Endodermal cell (in vitro differentiated cells): ENCODE data around the gene KCNG1. TPM values are rescaled to one million over a fixed set of nuclear protein-coding genes. Genes with fewer than 3 reads are reported as not detected.

ENCODE experiments used
- DNase-seq: peaks from one replicate; pipeline ENCODE4 v3.0.0-alpha.2; 2017
- H3K27ac ChIP-seq: 2 replicates; pipeline ENCODE4 v1.5.1; 2013; ENCODE audit warnings: mild to moderate bottlenecking, low read depth, low read length, moderate library complexity
- H3K27me3 ChIP-seq: 2 replicates; pipeline ENCODE4 v1.6.1; 2013; ENCODE audit warnings: mild to moderate bottlenecking, low read length, moderate library complexity; ENCODE audit not compliant: insufficient read depth, control insufficient read depth, poor library complexity, severe bottlenecking
- H3K36me3 ChIP-seq: 2 replicates; pipeline ENCODE4 v1.7.0; 2013; ENCODE audit warnings: mild to moderate bottlenecking, low read length, moderate library complexity; ENCODE audit not compliant: control insufficient read depth, insufficient read depth
- H3K4me1 ChIP-seq: one replicate; pipeline ENCODE4 v1.7.0; 2013; ENCODE audit warnings: low read length; ENCODE audit not compliant: control insufficient read depth, insufficient read depth
- H3K4me3 ChIP-seq: 2 replicates; pipeline ENCODE4 v1.5.1; 2013; ENCODE audit warnings: mild to moderate bottlenecking, low read length, moderate library complexity
- H3K9ac ChIP-seq: 2 replicates; pipeline ENCODE4 v1.6.1; 2013; ENCODE audit warnings: mild to moderate bottlenecking, low read length, moderate library complexity; ENCODE audit not compliant: poor library complexity, severe bottlenecking; ENCODE audit errors: extremely low read depth
- H3K9me3 ChIP-seq: 2 replicates; pipeline ENCODE4 v1.6.1; 2013; ENCODE audit warnings: mild to moderate bottlenecking, low read length, moderate library complexity; ENCODE audit not compliant: control insufficient read depth
- H3K27ac Mint-ChIP-seq: 2 replicates; pipeline ENCODE4 v1.8.0; 2020; ENCODE audit warnings: mixed read lengths
- H3K27me3 Mint-ChIP-seq: 2 replicates; pipeline ENCODE4 v1.8.0; 2021; ENCODE audit warnings: mild to moderate bottlenecking, mixed read lengths; ENCODE audit not compliant: insufficient read depth
- H3K36me3 Mint-ChIP-seq: 2 replicates; pipeline ENCODE4 v1.8.0; 2020; ENCODE audit warnings: low read depth, mixed read lengths
- H3K4me1 Mint-ChIP-seq: 2 replicates; pipeline ENCODE4 v1.8.0; 2020; ENCODE audit warnings: mixed read lengths
- H3K4me3 Mint-ChIP-seq: 2 replicates; pipeline ENCODE4 v1.8.0; 2020; ENCODE audit warnings: mild to moderate bottlenecking, moderate library complexity, mixed read lengths
- H3K9me3 Mint-ChIP-seq: 2 replicates; pipeline ENCODE4 v1.8.0; 2020; ENCODE audit warnings: mild to moderate bottlenecking, mixed read lengths
- WGBS, 2 experiments: methylation state at CpG; one replicate each; pipeline versions ENCODE4 v1.1.5 to v1.1.7; 2013; ENCODE audit warnings: missing lambda C conversion rate in 2 of 2, mixed read lengths in 1 of 2; ENCODE audit not compliant: insufficient coverage in 1 of 2, insufficient read length in 1 of 2; 5-methylcytosine and 5-hydroxymethylcytosine counted together
- total RNA-seq, 2 donors: library from RNA; stranded (reverse); fragmentation: NEBNext Ultra II Directional in 1 of 2; extraction: Animal tissue kit (Norgen Biotek cat#: 25700) in 1 of 2; gene quantifications; 2 replicates in 1 of 2; 3 replicates in 1 of 2; pipeline ENCODE4 v1.2.1, GENCODE V29; 2021
- TF ChIP-seq, protein P1 (sequence below): fragments of 200-600 bp; sonication (generic); conservative IDR thresholded peaks from 2 replicates; pipeline ENCODE4 v1.5.0; 2021; ENCODE audit warnings: antibody characterized with exemption, mild to moderate bottlenecking

KCNG1 gene
- total RNA-seq, 2 donors from 2014 or later = 106 to 126 TPM

DNA sequence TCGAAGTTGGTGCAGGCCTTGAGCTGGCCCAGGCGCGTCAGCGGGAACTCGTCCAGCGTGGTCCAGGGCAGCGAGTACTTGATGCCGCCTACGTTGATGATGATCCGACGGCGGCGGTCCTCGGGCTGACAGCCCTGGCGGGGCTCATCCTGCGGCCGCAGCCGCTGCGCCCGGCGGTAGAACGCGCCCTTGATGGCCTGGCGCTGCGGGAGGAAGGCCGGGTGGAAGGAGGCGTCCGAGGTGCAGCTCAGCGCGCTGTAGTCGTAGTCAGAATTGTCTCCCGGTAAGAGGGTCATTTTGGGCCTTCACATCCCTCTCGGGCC, 12.9 kb downstream of the KCNG1 start:
- Mint-ChIP-seq H3K27me3 (no peaks in the 10 kb centered on the region), H3K36me3 (peaks cover 74% of the 10 kb centered on the region)
- peaks cover 88% of the 10 kb centered on the region for H3K36me3 ChIP-seq

DNA sequence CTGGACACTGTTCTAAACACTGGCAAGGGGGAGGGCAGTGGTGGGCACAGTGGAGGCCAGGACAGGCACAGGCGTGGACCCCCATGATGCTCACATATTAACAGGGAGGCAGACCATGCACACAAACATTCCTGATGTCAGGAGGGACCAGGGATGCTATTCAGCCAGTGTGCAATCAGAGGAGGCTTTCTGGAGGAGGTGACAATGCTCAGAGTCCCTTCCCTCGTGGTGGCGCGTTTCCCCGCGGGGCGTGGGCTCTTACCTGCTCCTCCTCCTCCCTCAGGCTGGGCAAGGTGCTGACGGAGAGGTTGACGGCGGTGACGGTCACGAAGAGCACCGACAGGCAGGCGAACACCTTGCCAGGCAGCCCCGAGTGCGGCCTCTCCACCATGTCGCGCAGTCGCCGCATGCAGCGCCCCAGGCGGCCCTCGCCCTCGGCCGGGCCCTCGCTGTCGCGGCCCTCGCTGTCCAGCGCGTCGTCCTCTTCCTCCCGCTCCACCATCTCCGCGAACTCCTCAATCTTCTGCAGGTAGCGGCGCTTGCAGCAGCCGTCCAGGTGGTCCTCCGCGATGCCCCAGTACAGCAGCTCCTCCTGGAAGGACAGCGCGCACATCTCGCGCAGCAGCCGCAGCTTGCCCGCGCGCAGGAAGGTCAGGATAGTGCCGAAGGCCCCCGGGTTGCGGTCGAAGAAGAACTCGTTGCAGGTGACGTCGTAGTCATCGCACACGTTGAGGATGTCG, 13.4 kb downstream of the KCNG1 start:
- Mint-ChIP-seq H3K4me3 (no peak overlapping the region), H3K4me1 (peaks cover 13% of the 10 kb centered on the region), H3K36me3 (peaks cover 79% of the 10 kb centered on the region), H3K27me3 (no peaks in the 10 kb centered on the region), H3K9me3 (no peaks in the 10 kb centered on the region), H3K27ac (no peak overlapping the region)
- Histone ChIP-seq H3K36me3 (peaks cover 89% of the 10 kb centered on the region), H3K4me3 (no peak overlapping the region), H3K27me3 (no peaks in the 10 kb centered on the region), H3K9ac (no peak overlapping the region), H3K9me3 (no peaks in the 10 kb centered on the region), H3K4me1 (peaks cover 2% of the 10 kb centered on the region), H3K27ac (no peak overlapping the region)
- TF ChIP-seq, protein P1, sequence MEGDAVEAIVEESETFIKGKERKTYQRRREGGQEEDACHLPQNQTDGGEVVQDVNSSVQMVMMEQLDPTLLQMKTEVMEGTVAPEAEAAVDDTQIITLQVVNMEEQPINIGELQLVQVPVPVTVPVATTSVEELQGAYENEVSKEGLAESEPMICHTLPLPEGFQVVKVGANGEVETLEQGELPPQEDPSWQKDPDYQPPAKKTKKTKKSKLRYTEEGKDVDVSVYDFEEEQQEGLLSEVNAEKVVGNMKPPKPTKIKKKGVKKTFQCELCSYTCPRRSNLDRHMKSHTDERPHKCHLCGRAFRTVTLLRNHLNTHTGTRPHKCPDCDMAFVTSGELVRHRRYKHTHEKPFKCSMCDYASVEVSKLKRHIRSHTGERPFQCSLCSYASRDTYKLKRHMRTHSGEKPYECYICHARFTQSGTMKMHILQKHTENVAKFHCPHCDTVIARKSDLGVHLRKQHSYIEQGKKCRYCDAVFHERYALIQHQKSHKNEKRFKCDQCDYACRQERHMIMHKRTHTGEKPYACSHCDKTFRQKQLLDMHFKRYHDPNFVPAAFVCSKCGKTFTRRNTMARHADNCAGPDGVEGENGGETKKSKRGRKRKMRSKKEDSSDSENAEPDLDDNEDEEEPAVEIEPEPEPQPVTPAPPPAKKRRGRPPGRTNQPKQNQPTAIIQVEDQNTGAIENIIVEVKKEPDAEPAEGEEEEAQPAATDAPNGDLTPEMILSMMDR = no peak
- 97 to 99% methylated on average over 36 to 58 of the region's 58 CpGs for WGBS, 2 experiments
- DNase-seq = no peak

More for the DNA sequence above, 12.9 kb downstream of the KCNG1 start:
- Histone ChIP-seq H3K4me3 (no peak overlapping the region), H3K27ac (no peak overlapping the region), H3K9ac (no peak overlapping the region), H3K27me3 (no peaks in the 10 kb centered on the region), H3K4me1 (peaks cover 7% of the 10 kb centered on the region), H3K9me3 (no peaks in the 10 kb centered on the region)
- Mint-ChIP-seq H3K4me1 (peaks cover 19% of the 10 kb centered on the region), H3K4me3 (no peak overlapping the region), H3K9me3 (no peaks in the 10 kb centered on the region), H3K27ac (no peak overlapping the region)
- WGBS, 2 experiments = 98 to 99% methylated on average over 21 to 33 of the region's 33 CpGs
- TF ChIP-seq, protein P1 = no peak
- DNase-seq = no peak

DNA sequence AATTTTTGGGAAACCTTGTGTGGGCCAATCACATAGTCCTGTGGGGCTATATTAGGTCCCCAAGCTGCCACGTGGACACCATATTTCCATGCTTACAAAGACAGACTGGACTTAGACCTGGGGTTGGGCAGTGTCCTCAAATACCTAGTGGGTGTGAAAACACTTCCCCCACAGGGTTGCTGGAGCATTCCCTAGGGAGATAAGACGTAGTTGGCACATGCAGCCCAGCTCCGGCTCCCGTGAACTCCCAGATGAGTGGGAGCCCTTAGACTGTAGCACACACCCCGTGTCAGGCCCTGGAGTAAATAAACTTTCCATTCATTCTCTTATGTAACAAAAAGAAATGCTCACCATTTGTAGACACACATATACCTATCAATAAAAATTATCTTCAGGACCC, 14.2 kb downstream of the KCNG1 start:
- H3K9me3 ChIP-seq = no peaks in the 10 kb centered on the region
- H3K4me1 ChIP-seq = no peaks in the 10 kb centered on the region
- no peaks in the 10 kb centered on the region for H3K27me3 ChIP-seq
- H3K9me3 Mint-ChIP-seq = no peaks in the 10 kb centered on the region
- TF ChIP-seq, protein P1 = no peak
- peaks cover 6% of the 10 kb centered on the region for H3K4me1 Mint-ChIP-seq
- no peak overlapping the region for H3K9ac ChIP-seq
- peaks cover 83% of the 10 kb centered on the region for H3K36me3 Mint-ChIP-seq
- H3K4me3 ChIP-seq = no peak overlapping the region
- no peaks in the 10 kb centered on the region for H3K27me3 Mint-ChIP-seq
- H3K36me3 ChIP-seq = peaks cover 88% of the 10 kb centered on the region
- H3K4me3 Mint-ChIP-seq = no peak overlapping the region
- DNase-seq = no peak
- 93 to 100% methylated on average over 5 of the region's 5 CpGs for WGBS, 2 experiments
- H3K27ac ChIP-seq = no peak overlapping the region
- H3K27ac Mint-ChIP-seq = no peak overlapping the region
